ENCODE measurements around the gene FOXR1.
"Not testable (repeated sequence)": the region's sequence is repeated elsewhere in the genome, so short reads cannot be mapped to it uniquely, and the experiment has no call there.

FOXR1 gene

GRCh38 chr11:118998388-118998717 lies 26.8 kb downstream of the FOXR1 start:
- DNase-seq: no peak

DNA sequence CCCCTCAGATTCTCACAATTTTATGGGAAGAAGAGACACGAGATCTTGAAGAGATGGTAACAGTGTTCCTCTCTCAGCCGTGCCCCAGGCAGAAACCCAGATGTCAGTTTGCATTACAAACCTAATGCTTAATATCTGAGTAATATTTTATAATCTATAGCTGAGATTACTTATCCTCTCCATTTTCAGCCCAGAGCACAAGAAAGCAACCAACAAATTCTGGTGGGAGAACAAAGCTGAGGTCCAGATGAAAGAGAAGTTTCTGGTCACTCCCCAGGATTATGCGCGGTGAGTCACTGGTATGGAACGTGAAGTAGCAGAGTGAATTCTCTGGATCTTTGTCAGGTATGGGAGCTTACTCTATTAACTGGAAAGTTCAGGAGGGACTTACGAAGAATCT lies 27.3 kb downstream of the FOXR1 start:
- DNase-seq: no peak

GRCh38 chr11:119000906-119001305 lies 29.3 kb downstream of the FOXR1 start:
- no peak for DNase-seq

DNA sequence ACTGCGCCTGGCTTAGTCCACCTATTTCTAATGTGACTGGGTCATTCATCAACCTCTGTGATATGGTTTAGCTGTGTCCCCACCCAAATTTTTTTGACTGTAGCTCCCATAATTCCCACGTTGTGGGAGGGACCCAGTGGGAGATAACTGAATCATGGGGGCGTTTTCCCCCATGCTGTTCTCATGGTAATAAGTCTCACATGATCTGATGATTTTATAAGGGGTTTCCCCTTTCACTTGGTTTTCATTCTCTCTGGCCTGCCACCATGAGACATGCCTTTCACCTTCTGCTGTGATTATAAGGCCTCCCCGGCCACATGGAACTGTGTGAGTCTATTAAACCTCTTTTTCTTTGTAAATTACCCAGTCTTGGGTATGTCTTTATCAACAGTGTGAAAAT lies 35.1 kb downstream of the FOXR1 start:
- no peak for DNase-seq

- no peak for DNase-seq
Measured at GRCh38 chr11:119011476-119012053, 40.0 kb downstream of the FOXR1 start.

GRCh38 chr11:119012629-119013170 lies 41.1 kb downstream of the FOXR1 start:
- DNase-seq: no peak

- no peak for DNase-seq
Measured at GRCh38 chr11:119014209-119014924, 42.8 kb downstream of the FOXR1 start.

GRCh38 chr11:119015054-119015611 lies 43.6 kb downstream of the FOXR1 start:
- no peak for DNase-seq

- no peak for DNase-seq
Measured at GRCh38 chr11:119016216-119017009, 44.9 kb downstream of the FOXR1 start.

GRCh38 chr11:119017377-119017776 lies 45.8 kb downstream of the FOXR1 start:
- not testable (repeated sequence) for DNase-seq

DNA sequence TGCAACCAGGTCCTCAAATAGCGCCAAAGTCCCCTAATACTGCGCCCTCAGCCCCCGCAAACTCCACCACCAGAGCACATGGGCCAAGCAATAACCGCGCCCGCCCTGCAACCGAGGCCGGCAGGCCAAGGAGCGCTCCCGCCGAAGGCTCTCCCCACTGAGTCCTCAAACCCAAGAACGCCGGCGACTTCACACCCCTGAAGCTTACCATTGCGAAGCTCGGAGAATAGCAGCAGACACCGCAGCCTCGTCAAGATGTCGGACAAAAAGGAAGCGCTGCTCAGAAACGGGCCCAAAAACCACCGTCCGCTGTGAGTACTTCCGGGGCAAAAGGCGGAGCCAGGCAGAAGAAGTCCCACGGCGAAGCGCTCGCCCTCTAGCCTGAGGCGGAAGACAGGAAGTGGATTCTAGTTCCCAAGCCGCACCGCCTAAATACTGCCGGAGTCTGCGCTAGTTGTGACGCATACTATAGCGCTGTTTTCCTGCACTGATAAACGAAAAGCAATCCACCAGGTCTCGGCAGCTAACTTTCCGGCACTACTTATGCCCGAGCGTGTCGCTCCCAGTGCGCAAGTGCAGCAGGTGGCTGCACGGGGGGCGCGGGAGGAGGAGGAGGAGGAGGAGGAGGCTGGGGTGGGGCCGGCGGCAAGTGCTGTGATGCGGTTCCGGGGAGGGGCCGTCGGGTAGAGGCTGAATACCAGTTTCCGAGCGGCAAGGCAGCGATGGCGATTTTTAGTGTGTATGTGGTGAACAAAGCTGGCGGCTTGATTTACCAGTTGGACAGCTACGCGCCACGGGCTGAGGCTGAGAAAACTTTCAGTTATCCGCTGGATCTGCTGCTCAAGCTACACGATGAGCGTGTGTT lies 46.7 kb downstream of the FOXR1 start, which contains the start of the genes RPS25 and TRAPPC4:
Gene RPS25 (minus strand): TSS at position 270 of the 865 bp plus-strand sequence. CDS start 59 bp downstream, at position 211.
Gene TRAPPC4 (plus strand): TSS at position 693 of the 865 bp plus-strand sequence. CDS start 30 bp downstream, at position 723.
- DNase-seq: peak; percentile 97

DNA sequence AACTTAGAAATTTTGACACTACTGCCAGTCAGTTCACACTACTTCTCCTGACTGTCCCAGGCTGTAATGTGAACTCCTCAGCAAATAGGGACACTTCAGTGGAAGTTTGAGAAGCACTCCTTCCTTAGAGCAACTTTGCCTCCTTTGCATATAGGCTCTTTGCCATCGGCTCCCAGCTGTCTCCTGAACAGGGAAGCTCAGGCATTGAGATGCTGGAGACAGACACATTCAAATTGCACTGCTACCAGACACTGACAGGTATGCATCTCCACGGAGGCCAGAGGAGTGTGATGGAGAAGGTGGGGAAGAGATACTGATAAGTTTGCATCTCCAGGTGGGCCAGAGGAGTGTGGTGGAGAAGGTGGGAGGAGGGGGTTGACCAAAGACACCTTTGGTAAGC lies 48.4 kb downstream of the FOXR1 start:
- no peak for DNase-seq

- no peak for DNase-seq
Measured at GRCh38 chr11:119021631-119022030, 50.1 kb downstream of the FOXR1 start.

DNA sequence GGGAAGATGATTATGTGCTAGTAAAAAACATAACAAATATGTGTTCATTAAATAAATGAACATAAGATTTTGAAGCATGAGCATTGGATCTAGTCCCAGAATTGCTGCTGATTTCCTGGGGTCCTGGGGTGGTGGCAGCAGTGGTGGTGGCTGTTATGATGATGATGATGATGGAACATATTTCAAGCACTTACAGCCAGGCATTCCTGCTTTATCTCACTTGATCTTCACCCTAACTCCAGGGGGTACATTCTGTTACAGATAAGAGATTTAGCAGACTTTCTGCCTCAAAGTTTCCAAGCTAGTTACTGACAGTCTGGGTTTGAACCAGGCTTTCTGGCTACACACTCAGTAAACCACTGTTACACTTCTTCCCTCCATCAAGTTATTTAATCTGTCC lies 52.2 kb downstream of the FOXR1 start:
- DNase-seq: no peak

- no peak for DNase-seq
Measured at GRCh38 chr11:119024430-119025098, 53.0 kb downstream of the FOXR1 start.

DNA sequence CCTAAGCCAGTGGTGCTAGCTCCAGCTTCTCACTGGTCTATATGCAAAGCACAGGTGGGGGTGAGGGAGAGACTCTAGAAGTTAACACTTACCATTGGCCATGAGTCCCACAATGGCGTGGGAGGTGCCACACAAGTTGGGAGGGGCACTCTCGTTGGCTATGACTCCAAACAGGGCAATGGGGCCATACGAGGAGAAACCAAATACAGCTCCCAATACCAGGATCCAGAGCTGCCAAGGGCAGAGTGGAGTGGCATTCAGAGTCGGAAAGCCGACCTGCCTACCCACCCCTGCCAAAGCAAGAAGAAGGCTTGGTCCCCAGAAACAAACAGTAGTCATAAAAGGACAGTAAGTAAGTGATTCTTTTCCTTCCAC lies 53.5 kb downstream of the FOXR1 start:
- DNase-seq: no peak

GRCh38 chr11:119025541-119025940 lies 54.0 kb downstream of the FOXR1 start:
- no peak for DNase-seq

- DNase-seq: no peak
Measured at GRCh38 chr11:119025978-119026766, 54.6 kb downstream of the FOXR1 start.

DNA sequence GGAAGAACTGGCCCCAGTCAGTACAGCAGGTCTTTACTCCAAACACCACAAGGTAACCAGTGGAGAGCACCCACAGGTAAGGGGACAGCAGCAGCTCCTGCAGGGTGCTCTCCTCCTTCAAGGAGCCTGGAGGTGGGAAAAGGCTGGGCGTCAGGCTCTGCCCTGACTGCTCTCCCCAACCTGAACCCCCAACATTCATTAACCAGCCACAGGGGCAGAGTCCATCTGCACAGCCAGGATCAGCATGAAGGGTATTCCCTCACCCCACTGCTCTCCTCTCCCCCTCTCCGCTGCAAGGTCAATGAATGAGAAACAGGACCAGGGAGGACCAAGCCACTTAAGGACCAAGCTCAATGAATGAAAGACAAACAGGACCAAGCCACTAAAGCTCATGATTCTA lies 55.4 kb downstream of the FOXR1 start:
- DNase-seq: no peak

GRCh38 chr11:119027561-119028345 lies 56.2 kb downstream of the FOXR1 start:
- DNase-seq: no peak

Data from midbrain (tissue), 1 donor.